ENCODE data around the gene LOXL1.

Gene LOXL1

DNA sequence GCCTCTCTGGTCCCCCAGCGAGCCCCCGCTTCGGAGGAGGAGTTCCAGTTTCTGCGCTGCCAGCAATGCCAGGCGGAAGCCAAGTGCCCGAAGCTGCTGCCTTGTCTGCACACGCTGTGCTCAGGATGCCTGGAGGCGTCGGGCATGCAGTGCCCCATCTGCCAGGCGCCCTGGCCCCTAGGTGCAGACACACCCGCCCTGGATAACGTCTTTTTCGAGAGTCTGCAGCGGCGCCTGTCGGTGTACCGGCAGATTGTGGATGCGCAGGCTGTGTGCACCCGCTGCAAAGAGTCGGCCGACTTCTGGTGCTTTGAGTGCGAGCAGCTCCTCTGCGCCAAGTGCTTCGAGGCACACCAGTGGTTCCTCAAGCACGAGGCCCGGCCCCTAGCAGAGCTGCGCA is 71.7 kb downstream of the LOXL1 start:
- no peak for DNase-seq

All from CD4-positive, alpha-beta T cell treated with Interleukin-17A for 1 hour (primary cell).